Lower lobe of right lung (tissue), 2 donors: ENCODE measurements around the gene KBTBD8. TPM values are rescaled to one million over a fixed set of nuclear protein-coding genes. Genes with fewer than 3 reads are reported as not detected.
A peak's percentile ranks its signal among the peaks of the same experiment; 100 is the strongest.

Source experiments
- ATAC-seq, 2 donors: fragments of 200-7000 bp; cut with Tn5 transposase; one replicate each; pipeline ENCODE4 v1.9.1; 2020 to 2022; ENCODE audit warnings: mild to moderate bottlenecking in 2 of 2, moderate library complexity in 2 of 2
- DNase-seq: peaks from one replicate; pipeline ENCODE4 v3.0.0-alpha.2; 2020
- H3K27ac ChIP-seq: fragments of 200-600 bp; one replicate; pipeline ENCODE4 v1.8.0; 2022
- H3K27me3 ChIP-seq: fragments of 200-600 bp; one replicate; pipeline ENCODE4 v1.8.0; 2022; ENCODE audit warnings: low read depth
- H3K36me3 ChIP-seq: fragments of 200-600 bp; one replicate; pipeline ENCODE4 v1.8.0; 2022; ENCODE audit warnings: mild to moderate bottlenecking
- H3K4me1 ChIP-seq: fragments of 200-600 bp; one replicate; pipeline ENCODE4 v1.8.0; 2022
- H3K4me3 ChIP-seq: fragments of 200-600 bp; one replicate; pipeline ENCODE4 v1.8.0; 2022; ENCODE audit warnings: mild to moderate bottlenecking
- H3K9me3 ChIP-seq: fragments of 200-600 bp; one replicate; pipeline ENCODE4 v1.8.0; 2022
- intact Hi-C: fragments of 100-400 bp; cut with DNase I; formaldehyde crosslinking; loops from one replicate; pipeline ENCODE4 v1.11.0; 2022
- total RNA-seq: library from RNA; stranded (reverse); fragmentation: NEBNext Ultra II Directional; extraction: Animal tissue kit (Norgen Biotek cat#: 25700); gene quantifications from one replicate; pipeline ENCODE4 v1.2.1, GENCODE V29; 2021
- TF ChIP-seq, protein P1 (sequence below): fragments of 200-600 bp; IDR thresholded peaks from one replicate; pipeline ENCODE4 v1.8.0; 2022; ENCODE audit warnings: antibody characterized with exemption, mild to moderate bottlenecking
- donor health status: DM: no; HTN: yes; CAD: no; lungs with severe emphysema.

Gene KBTBD8
- total RNA-seq, 1 donor from 2014 or later = 5.8 TPM

- TF ChIP-seq, protein P1, sequence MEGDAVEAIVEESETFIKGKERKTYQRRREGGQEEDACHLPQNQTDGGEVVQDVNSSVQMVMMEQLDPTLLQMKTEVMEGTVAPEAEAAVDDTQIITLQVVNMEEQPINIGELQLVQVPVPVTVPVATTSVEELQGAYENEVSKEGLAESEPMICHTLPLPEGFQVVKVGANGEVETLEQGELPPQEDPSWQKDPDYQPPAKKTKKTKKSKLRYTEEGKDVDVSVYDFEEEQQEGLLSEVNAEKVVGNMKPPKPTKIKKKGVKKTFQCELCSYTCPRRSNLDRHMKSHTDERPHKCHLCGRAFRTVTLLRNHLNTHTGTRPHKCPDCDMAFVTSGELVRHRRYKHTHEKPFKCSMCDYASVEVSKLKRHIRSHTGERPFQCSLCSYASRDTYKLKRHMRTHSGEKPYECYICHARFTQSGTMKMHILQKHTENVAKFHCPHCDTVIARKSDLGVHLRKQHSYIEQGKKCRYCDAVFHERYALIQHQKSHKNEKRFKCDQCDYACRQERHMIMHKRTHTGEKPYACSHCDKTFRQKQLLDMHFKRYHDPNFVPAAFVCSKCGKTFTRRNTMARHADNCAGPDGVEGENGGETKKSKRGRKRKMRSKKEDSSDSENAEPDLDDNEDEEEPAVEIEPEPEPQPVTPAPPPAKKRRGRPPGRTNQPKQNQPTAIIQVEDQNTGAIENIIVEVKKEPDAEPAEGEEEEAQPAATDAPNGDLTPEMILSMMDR = no peak
- no peaks in the 10 kb centered on the region for H3K9me3 ChIP-seq
Measured at GRCh38 chr3:67034371-67034770, 36.3 kb downstream of the KBTBD8 start.

GRCh38 chr3:67037615-67038014, 39.5 kb downstream of the KBTBD8 start:
- Histone ChIP-seq H3K27me3 (no peaks in the 10 kb centered on the region), H3K4me3 (no peak overlapping the region), H3K9me3 (peaks cover 4% of the 10 kb centered on the region), H3K4me1 (no peaks in the 10 kb centered on the region), H3K36me3 (no peaks in the 10 kb centered on the region), H3K27ac (no peak overlapping the region)
- intact Hi-C loops = loop anchor here (10.0 kb wide), 1 partner anchor 63 kb away; no protein-coding TSS in a partner anchor
- TF ChIP-seq, protein P1 = no peak
- DNase-seq (no peak), ATAC-seq (no peak)

More at GRCh38 chr3:67034371-67034770, 36.3 kb downstream of the KBTBD8 start:
- no peak for DNase-seq
- Histone ChIP-seq H3K27ac (no peak overlapping the region), H3K27me3 (no peaks in the 10 kb centered on the region), H3K4me1 (no peaks in the 10 kb centered on the region), H3K36me3 (no peaks in the 10 kb centered on the region), H3K4me3 (no peak overlapping the region)
- intact Hi-C loops = loop anchor here (10.0 kb wide), 1 partner anchor 60 kb away; no protein-coding TSS in a partner anchor
- no peak for ATAC-seq

GRCh38 chr3:67044295-67044694, 46.2 kb downstream of the KBTBD8 start:
- H3K27ac ChIP-seq = no peak overlapping the region
- DNase-seq = no peak
- no peak overlapping the region for H3K4me3 ChIP-seq
- H3K4me1 ChIP-seq = no peaks in the 10 kb centered on the region
- intact Hi-C loops = no loop called here
- TF ChIP-seq, protein P1 = no peak
- H3K27me3 ChIP-seq = no peaks in the 10 kb centered on the region
- H3K9me3 ChIP-seq = peaks cover 4% of the 10 kb centered on the region
- ATAC-seq = peak; percentile 32 to 47
- no peaks in the 10 kb centered on the region for H3K36me3 ChIP-seq

DNA sequence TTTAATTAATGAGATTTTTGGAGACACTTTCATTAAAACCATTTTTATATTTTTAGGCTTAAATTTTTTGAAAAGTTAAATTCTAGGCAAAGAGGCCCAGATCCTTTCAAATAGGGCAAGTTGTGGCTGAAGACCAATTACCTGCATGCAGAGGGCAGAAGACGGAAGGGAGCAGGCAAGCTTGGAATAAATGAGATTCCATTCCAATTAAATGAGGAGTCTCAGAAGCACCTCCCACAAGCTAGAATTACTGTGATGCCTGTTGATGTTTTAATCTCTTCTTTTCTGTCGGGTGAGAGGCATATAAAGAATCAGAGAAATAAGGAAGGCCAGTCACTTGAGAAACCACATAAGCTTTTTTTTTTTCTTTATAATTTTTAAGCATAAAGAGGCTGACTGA, 46.8 kb downstream of the KBTBD8 start:
- Histone ChIP-seq H3K27ac (no peak overlapping the region), H3K9me3 (peaks cover 2% of the 10 kb centered on the region), H3K4me1 (no peaks in the 10 kb centered on the region), H3K36me3 (no peaks in the 10 kb centered on the region), H3K4me3 (no peak overlapping the region), H3K27me3 (no peaks in the 10 kb centered on the region)
- ATAC-seq (no peak), DNase-seq (no peak)
- intact Hi-C loops = no loop called here
- TF ChIP-seq, protein P1 = no peak

DNA sequence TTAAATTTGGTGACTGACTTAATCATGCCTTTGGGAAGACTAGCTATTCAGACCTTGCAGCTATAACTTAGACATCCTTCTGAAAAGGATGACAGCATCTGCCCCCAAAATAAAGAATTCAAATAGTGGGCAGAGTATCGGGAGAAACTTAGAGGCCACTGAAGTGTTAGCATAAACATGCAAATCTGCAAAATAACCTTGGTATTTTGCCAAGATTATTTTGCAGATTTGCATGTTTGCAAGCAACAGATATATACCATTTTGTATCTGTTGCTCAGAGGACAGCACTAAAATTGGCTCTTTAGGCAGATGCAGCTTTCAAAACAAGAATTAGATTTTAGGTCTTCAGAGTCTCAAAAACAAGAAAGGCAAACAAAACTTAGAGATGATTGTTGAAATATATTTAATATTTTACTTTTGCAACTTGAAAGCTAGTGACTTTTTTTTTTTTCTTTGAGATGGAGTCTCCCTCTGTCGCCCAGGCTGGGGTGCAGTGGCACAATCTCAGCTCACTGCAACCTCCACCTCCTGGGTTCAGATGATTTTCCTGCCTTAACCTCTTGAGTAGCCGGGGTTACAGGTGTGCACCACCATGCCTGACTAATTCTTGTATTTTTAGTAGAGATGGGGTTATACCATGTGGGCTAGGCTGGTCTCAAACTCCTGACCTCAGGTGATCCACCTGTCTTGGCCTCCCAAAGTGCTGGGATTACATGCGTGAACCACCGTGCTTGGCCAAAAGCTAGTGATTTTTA, 47.8 kb downstream of the KBTBD8 start:
- DNase-seq = no peak
- no peak for ATAC-seq
- Histone ChIP-seq H3K4me3 (no peak overlapping the region), H3K27me3 (no peaks in the 10 kb centered on the region), H3K36me3 (no peaks in the 10 kb centered on the region), H3K4me1 (no peaks in the 10 kb centered on the region), H3K9me3 (no peaks in the 10 kb centered on the region), H3K27ac (no peak overlapping the region)
- intact Hi-C loops = no loop called here
- TF ChIP-seq, protein P1 = no peak
